Measurements from ENCODE around the gene IL1RAP. TPM values are rescaled to one million over a fixed set of nuclear protein-coding genes. Genes with fewer than 3 reads are reported as not detected.
A peak's percentile ranks its signal among the peaks of the same experiment; 100 is the strongest.

The IL1RAP gene
- total RNA-seq, 2 donors from 2014 or later, result 5.3 to 5.4 TPM

DNA sequence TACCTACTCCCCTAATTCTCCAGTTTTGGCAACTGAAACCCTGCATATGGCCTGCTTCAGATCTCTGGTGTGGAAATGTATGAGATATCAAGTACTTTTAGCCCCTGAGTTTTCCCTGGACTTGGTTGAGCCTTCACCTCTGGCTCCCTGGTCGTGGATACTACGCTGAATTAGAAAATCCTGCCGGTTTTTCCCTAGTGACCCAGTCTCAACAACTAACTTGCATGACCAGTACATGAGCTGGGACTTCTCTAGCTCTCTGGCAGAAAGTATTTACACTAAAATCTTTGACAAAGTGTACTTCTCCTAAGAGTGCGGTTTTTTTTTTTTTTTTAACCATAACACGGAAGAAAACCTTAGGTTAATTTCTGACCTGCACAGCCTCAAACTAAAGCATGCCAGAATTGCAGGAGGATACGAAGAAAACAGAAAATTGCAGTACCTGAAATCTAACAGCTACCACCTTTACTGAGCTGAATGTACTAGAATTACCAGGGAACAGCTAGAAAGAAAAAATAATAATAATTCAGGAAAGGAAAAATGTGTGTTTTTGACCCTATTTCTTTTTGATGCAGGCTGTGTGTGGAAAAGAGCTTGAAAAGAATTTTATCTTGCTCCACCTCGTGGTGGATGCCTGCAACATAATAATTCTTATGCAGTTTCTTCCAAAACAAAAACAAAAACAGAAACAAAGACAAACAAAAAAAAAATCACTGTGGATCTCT lies 183.1 kb downstream of the IL1RAP start:
- no peak for ATAC-seq
- H3K4me1 ChIP-seq, result peaks cover 23% of the 10 kb centered on the region
- WGBS, 2 donors, result 36 to 45% methylated on average over 7 of the region's 7 CpGs
- no peaks in the 10 kb centered on the region for H3K27me3 ChIP-seq
- H3K36me3 ChIP-seq (replicated peaks in 1 of 2; ENCODE audit: insufficient read depth in 1 of 2, low read depth in 2 of 2), result no peaks in the 10 kb centered on the region
- H3K9me3 ChIP-seq, result no peaks in the 10 kb centered on the region
- TF ChIP-seq POLR2A (IDR thresholded peaks at IDR 0.05), result no peak
- TF ChIP-seq, protein P1, sequence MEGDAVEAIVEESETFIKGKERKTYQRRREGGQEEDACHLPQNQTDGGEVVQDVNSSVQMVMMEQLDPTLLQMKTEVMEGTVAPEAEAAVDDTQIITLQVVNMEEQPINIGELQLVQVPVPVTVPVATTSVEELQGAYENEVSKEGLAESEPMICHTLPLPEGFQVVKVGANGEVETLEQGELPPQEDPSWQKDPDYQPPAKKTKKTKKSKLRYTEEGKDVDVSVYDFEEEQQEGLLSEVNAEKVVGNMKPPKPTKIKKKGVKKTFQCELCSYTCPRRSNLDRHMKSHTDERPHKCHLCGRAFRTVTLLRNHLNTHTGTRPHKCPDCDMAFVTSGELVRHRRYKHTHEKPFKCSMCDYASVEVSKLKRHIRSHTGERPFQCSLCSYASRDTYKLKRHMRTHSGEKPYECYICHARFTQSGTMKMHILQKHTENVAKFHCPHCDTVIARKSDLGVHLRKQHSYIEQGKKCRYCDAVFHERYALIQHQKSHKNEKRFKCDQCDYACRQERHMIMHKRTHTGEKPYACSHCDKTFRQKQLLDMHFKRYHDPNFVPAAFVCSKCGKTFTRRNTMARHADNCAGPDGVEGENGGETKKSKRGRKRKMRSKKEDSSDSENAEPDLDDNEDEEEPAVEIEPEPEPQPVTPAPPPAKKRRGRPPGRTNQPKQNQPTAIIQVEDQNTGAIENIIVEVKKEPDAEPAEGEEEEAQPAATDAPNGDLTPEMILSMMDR (IDR thresholded peaks at IDR 0.05), result peak; percentile 26 to 66 (median 56)
- no peak overlapping the region for H3K4me3 ChIP-seq
- intact Hi-C loops (cut with DNase I), result loop anchor here (5.0 kb wide), 1 partner anchor 355 kb away; no protein-coding TSS in a partner anchor
- DNase-seq, result peak in 2 of 4 donors; percentile 12 to 23
- H3K27ac ChIP-seq, result no peak overlapping the region

DNA sequence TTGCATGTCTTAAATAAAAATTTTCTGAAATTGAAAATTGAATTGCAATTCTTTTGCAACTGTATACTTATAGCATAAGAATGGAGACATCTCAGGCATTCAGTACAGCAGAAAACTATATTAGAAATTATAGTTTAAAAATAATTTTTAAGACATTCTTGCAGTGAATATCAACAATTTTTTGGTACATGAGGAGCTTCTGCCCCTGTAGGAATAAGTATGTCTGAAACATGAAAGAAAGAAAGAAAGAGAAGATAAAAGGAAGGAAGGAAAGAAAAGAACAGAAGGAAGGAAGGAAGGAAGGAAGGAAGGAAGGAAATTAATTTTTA lies 183.6 kb downstream of the IL1RAP start:
- Histone ChIP-seq H3K27ac (no peak overlapping the region), H3K4me3 (no peak overlapping the region), H3K36me3 (replicated peaks in 1 of 2; ENCODE audit: insufficient read depth in 1 of 2, low read depth in 2 of 2) (no peaks in the 10 kb centered on the region), H3K9me3 (no peaks in the 10 kb centered on the region), H3K4me1 (peaks cover 23% of the 10 kb centered on the region), H3K27me3 (no peaks in the 10 kb centered on the region)
- no peak for DNase-seq
- intact Hi-C loops (cut with DNase I), result loop anchor here (5.0 kb wide), 1 partner anchor 355 kb away; no protein-coding TSS in a partner anchor
- ATAC-seq, result no peak
- TF ChIP-seq, protein P1 (IDR thresholded peaks at IDR 0.05), result peak in 1 of 7 experiments; percentile 4
- TF ChIP-seq POLR2A (IDR thresholded peaks at IDR 0.05), result no peak

- no peaks in the 10 kb centered on the region for H3K27me3 ChIP-seq
- intact Hi-C loops (cut with DNase I), result loop anchor here (5.0 kb wide), 1 partner anchor 354 kb away; no protein-coding TSS in a partner anchor
- H3K9me3 ChIP-seq, result no peaks in the 10 kb centered on the region
- TF ChIP-seq, protein P1 (IDR thresholded peaks at IDR 0.05), result no peak
- no peak for TF ChIP-seq POLR2A (IDR thresholded peaks at IDR 0.05)
- DNase-seq, result peak in 1 of 4 donors; percentile 8
- no peak overlapping the region for H3K27ac ChIP-seq
- no peak for ATAC-seq
- no peaks in the 10 kb centered on the region for H3K36me3 ChIP-seq (replicated peaks in 1 of 2; ENCODE audit: insufficient read depth in 1 of 2, low read depth in 2 of 2)
- peaks cover 23% of the 10 kb centered on the region for H3K4me1 ChIP-seq
- WGBS, 2 donors, result 63 to 71% methylated on average over 4 of the region's 4 CpGs
- H3K4me3 ChIP-seq, result no peak overlapping the region
Observed at GRCh38 chr3:190697901-190698300, 184.0 kb downstream of the IL1RAP start.

- Histone ChIP-seq H3K4me3 (no peak overlapping the region), H3K27me3 (no peaks in the 10 kb centered on the region), H3K4me1 (peaks cover 14% of the 10 kb centered on the region), H3K27ac (no peak overlapping the region), H3K9me3 (no peaks in the 10 kb centered on the region), H3K36me3 (replicated peaks in 1 of 2; ENCODE audit: insufficient read depth in 1 of 2, low read depth in 2 of 2) (no peaks in the 10 kb centered on the region)
- DNase-seq (no peak), ATAC-seq (no peak)
- no peak for TF ChIP-seq POLR2A (IDR thresholded peaks at IDR 0.05)
- TF ChIP-seq, protein P1 (IDR thresholded peaks at IDR 0.05), result no peak
- WGBS, 2 donors, result 65 to 67% methylated on average over 2 of the region's 2 CpGs
- intact Hi-C loops (cut with DNase I), result loop anchor here (5.0 kb wide), 1 partner anchor 353 kb away; no protein-coding TSS in a partner anchor
Observed at GRCh38 chr3:190699776-190700175, 185.9 kb downstream of the IL1RAP start.

GRCh38 chr3:190701096-190701532 lies 187.2 kb downstream of the IL1RAP start:
- Histone ChIP-seq H3K27ac (peak overlapping the region in 2 of 4 donors; percentile 2 to 29), H3K36me3 (replicated peaks in 1 of 2; ENCODE audit: insufficient read depth in 1 of 2, low read depth in 2 of 2) (no peaks in the 10 kb centered on the region), H3K27me3 (no peaks in the 10 kb centered on the region), H3K9me3 (no peaks in the 10 kb centered on the region), H3K4me1 (peaks cover 7% of the 10 kb centered on the region), H3K4me3 (no peak overlapping the region)
- ATAC-seq, result peak; percentile 100
- TF ChIP-seq POLR2A (IDR thresholded peaks at IDR 0.05), result no peak
- TF ChIP-seq, protein P1 (IDR thresholded peaks at IDR 0.05), result peak; percentile 38 to 92 (median 88)
- WGBS, 2 donors, result 9 to 15% methylated on average over 4 of the region's 4 CpGs
- intact Hi-C loops (cut with DNase I), result no loop called here
- DNase-seq, result peak; percentile 69 to 81 (median 76)

Measured in body of pancreas (tissue), 4 donors.